ENCODE measurements around the gene MFSD11. TPM values are rescaled to one million over a fixed set of nuclear protein-coding genes. Genes with fewer than 3 reads are reported as not detected.
"Not testable (repeated sequence)": the region's sequence is repeated elsewhere in the genome, so short reads cannot be mapped to it uniquely, and the experiment has no call there.

MFSD11 gene
- total RNA-seq, 4 donors from 2014 or later = 35.3 to 64.8 (median 47.0) TPM

DNA sequence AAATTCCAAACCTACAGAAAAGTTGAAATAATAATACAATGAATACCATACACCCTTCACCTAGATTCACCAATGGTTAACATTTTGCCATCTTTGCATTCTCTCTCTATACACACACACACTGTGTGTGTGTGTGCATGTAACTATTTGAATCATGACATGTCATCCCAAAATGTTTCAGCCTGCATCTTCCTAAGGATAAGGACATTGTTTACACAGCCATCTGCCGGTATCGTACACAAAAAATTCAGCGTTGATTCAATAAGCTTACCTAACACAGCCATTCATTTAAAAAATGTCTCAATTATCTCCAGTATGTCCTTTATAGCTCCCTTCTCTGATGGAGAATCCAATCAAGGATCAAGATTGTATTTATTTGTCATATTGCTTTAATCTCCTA, 31.1 kb upstream of the MFSD11 start:
- H3K36me3 ChIP-seq = no peaks in the 10 kb centered on the region
- H3K27me3 ChIP-seq = no peaks in the 10 kb centered on the region
- no peak for DNase-seq
- H3K9me3 ChIP-seq = no peaks in the 10 kb centered on the region
- no peak overlapping the region for H3K4me3 ChIP-seq
- peaks cover 0 to 18% (median 3%) of the 10 kb centered on the region in 4 donors for H3K4me1 ChIP-seq
- no peak overlapping the region for H3K27ac ChIP-seq
- TF ChIP-seq, protein P1, sequence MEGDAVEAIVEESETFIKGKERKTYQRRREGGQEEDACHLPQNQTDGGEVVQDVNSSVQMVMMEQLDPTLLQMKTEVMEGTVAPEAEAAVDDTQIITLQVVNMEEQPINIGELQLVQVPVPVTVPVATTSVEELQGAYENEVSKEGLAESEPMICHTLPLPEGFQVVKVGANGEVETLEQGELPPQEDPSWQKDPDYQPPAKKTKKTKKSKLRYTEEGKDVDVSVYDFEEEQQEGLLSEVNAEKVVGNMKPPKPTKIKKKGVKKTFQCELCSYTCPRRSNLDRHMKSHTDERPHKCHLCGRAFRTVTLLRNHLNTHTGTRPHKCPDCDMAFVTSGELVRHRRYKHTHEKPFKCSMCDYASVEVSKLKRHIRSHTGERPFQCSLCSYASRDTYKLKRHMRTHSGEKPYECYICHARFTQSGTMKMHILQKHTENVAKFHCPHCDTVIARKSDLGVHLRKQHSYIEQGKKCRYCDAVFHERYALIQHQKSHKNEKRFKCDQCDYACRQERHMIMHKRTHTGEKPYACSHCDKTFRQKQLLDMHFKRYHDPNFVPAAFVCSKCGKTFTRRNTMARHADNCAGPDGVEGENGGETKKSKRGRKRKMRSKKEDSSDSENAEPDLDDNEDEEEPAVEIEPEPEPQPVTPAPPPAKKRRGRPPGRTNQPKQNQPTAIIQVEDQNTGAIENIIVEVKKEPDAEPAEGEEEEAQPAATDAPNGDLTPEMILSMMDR (IDR thresholded peaks at IDR 0.05) = no peak
- no peak for TF ChIP-seq POLR2A (IDR thresholded peaks at IDR 0.05)

GRCh38 chr17:76707985-76708807, 29.7 kb upstream of the MFSD11 start:
- peak overlapping the region in 2 of 4 donors; percentile 16 to 78 for H3K4me3 ChIP-seq
- peak overlapping the region; percentile 36 to 89 (median 80) for H3K27ac ChIP-seq
- peaks cover 0 to 18% (median 3%) of the 10 kb centered on the region in 4 donors for H3K4me1 ChIP-seq
- H3K27me3 ChIP-seq = no peaks in the 10 kb centered on the region
- DNase-seq = no peak
- peaks cover 0 to 5% (median 0%) of the 10 kb centered on the region in 3 donors for H3K36me3 ChIP-seq
- TF ChIP-seq, protein P1 (IDR thresholded peaks at IDR 0.05) = no peak
- no peak for TF ChIP-seq POLR2A (IDR thresholded peaks at IDR 0.05)
- no peaks in the 10 kb centered on the region for H3K9me3 ChIP-seq

GRCh38 chr17:76709077-76709950, 28.6 kb upstream of the MFSD11 start:
- TF ChIP-seq, protein P1 (IDR thresholded peaks at IDR 0.05) = no peak
- Histone ChIP-seq H3K9me3 (no peaks in the 10 kb centered on the region), H3K4me3 (peak overlapping the region; percentile 49 to 78 (median 62)), H3K27ac (peak overlapping the region; percentile 72 to 89 (median 80)), H3K36me3 (peaks cover 0 to 15% (median 0%) of the 10 kb centered on the region in 3 donors), H3K27me3 (no peaks in the 10 kb centered on the region), H3K4me1 (peaks cover 0 to 18% (median 3%) of the 10 kb centered on the region in 4 donors)
- DNase-seq = peak in 2 of 3 donors; percentile 35 to 72

- H3K36me3 ChIP-seq = peaks cover 0 to 18% (median 0%) of the 10 kb centered on the region in 3 donors
- H3K9me3 ChIP-seq, DNase-seq, H3K27me3 ChIP-seq: not testable (repeated sequence)
- peak overlapping the region; percentile 49 to 78 (median 62) for H3K4me3 ChIP-seq
- peak overlapping the region; percentile 72 to 89 (median 80) for H3K27ac ChIP-seq
- H3K4me1 ChIP-seq = peaks cover 0 to 27% (median 6%) of the 10 kb centered on the region in 4 donors
These were observed 27.7 kb upstream of the MFSD11 start for GRCh38 chr17:76709951-76710862.

- Histone ChIP-seq H3K27ac (peak within 1 kb of the TSS; percentile 72 to 89 (median 80)), H3K4me3 (peak within 1 kb of the TSS; percentile 49 to 78 (median 62)), H3K27me3 (no peaks in the 10 kb centered on the region), H3K4me1 (peaks cover 0 to 36% (median 9%) of the 10 kb centered on the region in 4 donors), H3K36me3 (peaks cover 0 to 26% (median 0%) of the 10 kb centered on the region in 3 donors), H3K9me3 (no peaks in the 10 kb centered on the region)
- TF ChIP-seq, protein P1 (IDR thresholded peaks at IDR 0.05) = no peak
- no peak for TF ChIP-seq POLR2A (IDR thresholded peaks at IDR 0.05)
- DNase-seq = peak; percentile 52 to 76 (median 75)
These were observed 26.9 kb upstream of the MFSD11 start, which contains the start of gene MXRA7 for GRCh38 chr17:76710863-76711611. TSS of gene MXRA7 (minus strand) at chr17:76710965. CDS start at chr17:76710946, 19 bp downstream.

DNA sequence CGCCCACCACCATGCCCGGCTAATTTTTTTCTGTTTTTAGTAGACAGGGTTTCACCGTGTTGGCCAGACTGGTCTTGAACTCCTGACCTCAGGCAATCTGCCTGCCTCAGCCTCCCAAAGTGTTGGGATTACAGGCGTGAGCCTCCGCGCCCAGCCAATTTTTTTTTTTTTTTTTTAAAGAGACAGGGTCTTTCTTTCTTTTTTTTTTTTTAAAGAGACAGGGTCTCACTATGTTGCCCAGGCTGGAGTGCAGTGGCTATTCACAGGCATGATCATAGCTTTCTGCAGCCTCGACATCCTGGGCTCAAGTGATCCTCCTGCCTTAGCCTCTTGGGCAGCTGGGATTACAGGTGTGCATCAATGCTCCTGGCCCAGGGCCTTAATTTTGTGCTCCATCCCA, 25.6 kb upstream of the MFSD11 start:
- not testable (repeated sequence) for H3K27me3 ChIP-seq, H3K9me3 ChIP-seq, DNase-seq, H3K27ac ChIP-seq, H3K4me3 ChIP-seq
- H3K4me1 ChIP-seq = peaks cover 0 to 47% (median 9%) of the 10 kb centered on the region in 4 donors
- H3K36me3 ChIP-seq = peaks cover 0 to 39% (median 0%) of the 10 kb centered on the region in 3 donors

Data from Peyer's patch (tissue), 4 donors.